Effector CD8-positive, alpha-beta T cell (primary cell): ENCODE results near the gene SUCLG2.
"Not testable (repeated sequence)": the region's sequence is repeated elsewhere in the genome, so short reads cannot be mapped to it uniquely, and the experiment has no call there.

Experiments used
- DNase-seq: peaks from one replicate; lab custom pipeline; 2025; lab: John Stamatoyannopoulos, UW

SUCLG2 gene

GRCh38 chr3:67559029-67559605 is 95.3 kb downstream of the SUCLG2 start:
- DNase-seq: no peak

- DNase-seq: no peak
These were observed 96.0 kb downstream of the SUCLG2 start for GRCh38 chr3:67558426-67558825.

- DNase-seq: no peak
These were observed 96.5 kb downstream of the SUCLG2 start for GRCh38 chr3:67557848-67558355.

- DNase-seq: no peak
These were observed 102.9 kb downstream of the SUCLG2 start for GRCh38 chr3:67551361-67552016.

GRCh38 chr3:67550541-67550940 is 103.9 kb downstream of the SUCLG2 start:
- no peak for DNase-seq

- not testable (repeated sequence) for DNase-seq
These were observed 111.7 kb downstream of the SUCLG2 start for GRCh38 chr3:67542502-67543250.

GRCh38 chr3:67540198-67540894 is 114.1 kb downstream of the SUCLG2 start:
- DNase-seq: no peak

- DNase-seq: not testable (repeated sequence)
These were observed 117.2 kb downstream of the SUCLG2 start for GRCh38 chr3:67537203-67537602.

- no peak for DNase-seq
These were observed 119.4 kb downstream of the SUCLG2 start for GRCh38 chr3:67535006-67535405.

- DNase-seq: no peak
These were observed 119.8 kb downstream of the SUCLG2 start for GRCh38 chr3:67534594-67534993.

GRCh38 chr3:67531181-67532101 is 123.0 kb downstream of the SUCLG2 start:
- DNase-seq: no peak

- DNase-seq: no peak
These were observed 124.5 kb downstream of the SUCLG2 start for GRCh38 chr3:67529915-67530314.

- no peak for DNase-seq
These were observed 125.1 kb downstream of the SUCLG2 start for GRCh38 chr3:67529337-67529736.

GRCh38 chr3:67526246-67526645 is 128.2 kb downstream of the SUCLG2 start:
- no peak for DNase-seq

GRCh38 chr3:67524046-67524445 is 130.4 kb downstream of the SUCLG2 start:
- no peak for DNase-seq

GRCh38 chr3:67522081-67522480 is 132.3 kb downstream of the SUCLG2 start:
- no peak for DNase-seq

GRCh38 chr3:67521053-67521646 is 133.3 kb downstream of the SUCLG2 start:
- DNase-seq: no peak

GRCh38 chr3:67518236-67518635 is 136.2 kb downstream of the SUCLG2 start:
- DNase-seq: no peak

- DNase-seq: no peak
These were observed 136.6 kb downstream of the SUCLG2 start for GRCh38 chr3:67517781-67518180.

GRCh38 chr3:67516496-67516895 is 137.9 kb downstream of the SUCLG2 start:
- no peak for DNase-seq

- no peak for DNase-seq
These were observed 138.6 kb downstream of the SUCLG2 start for GRCh38 chr3:67515778-67516177.
